Skeletal muscle satellite cell (primary cell): ENCODE results near the gene TTLL5.

Experiments used
- H3K27me3 ChIP-seq: 2 replicates; pipeline ENCODE4 v1.7.0; 2013; ENCODE audit warnings: low read length; ENCODE audit not compliant: control insufficient read depth, insufficient read depth
- H3K36me3 ChIP-seq: 2 replicates; pipeline ENCODE4 v1.7.0; 2013; ENCODE audit warnings: mild to moderate bottlenecking, control low read depth, low read length; ENCODE audit not compliant: insufficient read depth
- H3K4me1 ChIP-seq: 2 replicates; pipeline ENCODE4 v1.7.0; 2013; ENCODE audit warnings: low read length; ENCODE audit not compliant: control insufficient read depth, insufficient read depth
- H3K4me2 ChIP-seq: 2 replicates; pipeline ENCODE4 v1.7.0; 2013; ENCODE audit warnings: mild to moderate bottlenecking, low read length
- H3K4me3 ChIP-seq: 2 replicates; pipeline ENCODE4 v1.7.0; 2013; ENCODE audit warnings: low read length
- H3K9ac ChIP-seq: 2 replicates; pipeline ENCODE4 v1.7.0; 2013; ENCODE audit warnings: mild to moderate bottlenecking, low read depth, low read length, moderate library complexity
- H3K9me3 ChIP-seq: replicated peaks from 2 replicates; pipeline ENCODE4 v1.7.0; 2013; ENCODE audit warnings: mild to moderate bottlenecking, control low read depth, low read length

Gene TTLL5

DNA sequence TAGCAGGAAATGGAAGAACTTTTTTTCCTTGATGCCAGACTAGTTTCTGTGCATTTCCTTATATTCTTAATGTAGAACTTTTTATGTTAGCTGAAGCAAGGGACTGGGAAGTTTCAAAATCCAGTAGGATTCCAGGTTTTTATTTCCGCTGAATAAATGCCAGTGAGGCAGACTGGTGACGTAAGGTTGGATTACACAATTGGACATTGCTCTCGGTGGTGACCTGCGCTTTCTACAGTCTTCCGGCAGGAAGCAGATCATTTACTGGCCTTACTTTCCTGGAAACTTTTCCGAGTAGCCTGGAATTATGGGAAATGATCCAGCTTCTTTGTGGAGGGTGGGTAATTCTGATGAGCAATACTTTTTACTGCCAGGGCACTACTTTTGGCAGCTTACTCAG is 328.1 kb downstream of the TTLL5 start:
- H3K9ac ChIP-seq: peak overlapping the region; percentile 22
- peaks cover 10% of the 10 kb centered on the region for H3K36me3 ChIP-seq
- H3K4me3 ChIP-seq: no peak overlapping the region
- peak overlapping the region; percentile 28 for H3K4me2 ChIP-seq
- peaks cover 25% of the 10 kb centered on the region for H3K4me1 ChIP-seq
- no peaks in the 10 kb centered on the region for H3K9me3 ChIP-seq
- no peaks in the 10 kb centered on the region for H3K27me3 ChIP-seq

DNA sequence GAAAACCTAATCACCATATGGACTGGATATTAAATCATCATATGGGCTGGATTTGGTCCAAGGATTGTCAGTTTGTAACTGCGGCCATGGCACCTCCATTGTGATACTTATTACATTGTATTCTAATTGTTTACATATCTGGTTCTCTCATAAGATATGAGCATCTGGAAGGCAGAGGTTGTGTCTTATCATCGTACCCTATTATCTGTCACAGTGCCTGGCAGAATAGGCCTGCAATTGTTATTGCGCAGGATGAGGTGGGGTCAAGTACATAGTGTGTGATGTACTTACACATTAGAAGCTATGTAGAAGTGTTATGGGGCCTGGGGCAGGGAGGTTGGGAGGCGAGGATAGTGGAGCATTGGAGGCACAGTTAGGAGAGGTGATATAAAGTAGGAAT is 329.3 kb downstream of the TTLL5 start:
- no peak overlapping the region for H3K4me2 ChIP-seq
- peaks cover 10% of the 10 kb centered on the region for H3K36me3 ChIP-seq
- H3K9me3 ChIP-seq: no peaks in the 10 kb centered on the region
- no peak overlapping the region for H3K4me3 ChIP-seq
- no peak overlapping the region for H3K9ac ChIP-seq
- H3K27me3 ChIP-seq: no peaks in the 10 kb centered on the region
- peaks cover 33% of the 10 kb centered on the region for H3K4me1 ChIP-seq

DNA sequence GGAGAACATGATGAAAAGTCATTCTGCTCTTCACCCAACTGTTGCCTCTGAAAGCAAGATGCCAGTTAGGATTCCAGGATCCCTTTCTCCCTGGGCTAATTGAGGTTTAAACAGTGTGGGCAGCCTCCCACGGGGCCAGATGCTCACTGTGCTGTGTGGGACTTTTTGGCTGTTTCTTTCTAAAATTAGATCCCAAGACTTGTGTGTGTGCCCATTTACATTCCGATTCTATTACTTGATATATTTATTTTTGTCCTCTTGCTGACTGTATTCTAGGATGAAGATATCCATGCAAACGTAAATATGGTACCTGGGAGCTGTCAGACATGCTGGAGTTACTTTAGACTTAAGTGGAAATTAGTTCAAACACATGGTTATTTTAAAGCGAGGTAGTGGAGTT is 330.7 kb downstream of the TTLL5 start:
- Histone ChIP-seq H3K4me2 (no peak overlapping the region), H3K9ac (no peak overlapping the region), H3K4me1 (peaks cover 40% of the 10 kb centered on the region), H3K36me3 (peaks cover 15% of the 10 kb centered on the region), H3K4me3 (no peak overlapping the region), H3K27me3 (no peaks in the 10 kb centered on the region), H3K9me3 (no peaks in the 10 kb centered on the region)

DNA sequence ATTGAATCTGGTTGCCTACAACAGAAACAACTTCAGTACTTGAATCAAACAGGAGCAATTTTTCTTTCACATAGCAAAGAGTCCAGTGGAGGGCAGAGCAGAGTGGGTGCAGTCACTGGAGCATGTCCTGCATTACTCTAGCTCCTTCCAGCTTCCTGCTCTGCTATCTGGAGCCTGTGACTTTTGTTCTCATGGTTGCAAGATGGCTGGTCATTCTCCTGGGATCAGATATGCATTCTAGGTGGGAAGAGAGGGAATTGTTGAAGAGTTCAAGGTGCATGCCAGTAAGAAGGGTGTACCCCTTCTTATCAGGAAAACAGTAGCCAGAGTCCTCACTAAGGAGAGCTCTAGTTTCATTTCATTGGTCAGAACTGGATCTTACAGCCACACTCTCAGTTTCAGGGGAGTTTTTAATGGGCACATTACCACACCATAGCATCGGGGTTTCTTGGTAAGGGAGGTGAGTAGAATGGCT is 332.6 kb downstream of the TTLL5 start:
- Histone ChIP-seq H3K4me3 (no peak overlapping the region), H3K36me3 (peaks cover 30% of the 10 kb centered on the region), H3K9ac (no peak overlapping the region), H3K4me2 (no peak overlapping the region), H3K4me1 (peaks cover 38% of the 10 kb centered on the region), H3K27me3 (no peaks in the 10 kb centered on the region), H3K9me3 (no peaks in the 10 kb centered on the region)

DNA sequence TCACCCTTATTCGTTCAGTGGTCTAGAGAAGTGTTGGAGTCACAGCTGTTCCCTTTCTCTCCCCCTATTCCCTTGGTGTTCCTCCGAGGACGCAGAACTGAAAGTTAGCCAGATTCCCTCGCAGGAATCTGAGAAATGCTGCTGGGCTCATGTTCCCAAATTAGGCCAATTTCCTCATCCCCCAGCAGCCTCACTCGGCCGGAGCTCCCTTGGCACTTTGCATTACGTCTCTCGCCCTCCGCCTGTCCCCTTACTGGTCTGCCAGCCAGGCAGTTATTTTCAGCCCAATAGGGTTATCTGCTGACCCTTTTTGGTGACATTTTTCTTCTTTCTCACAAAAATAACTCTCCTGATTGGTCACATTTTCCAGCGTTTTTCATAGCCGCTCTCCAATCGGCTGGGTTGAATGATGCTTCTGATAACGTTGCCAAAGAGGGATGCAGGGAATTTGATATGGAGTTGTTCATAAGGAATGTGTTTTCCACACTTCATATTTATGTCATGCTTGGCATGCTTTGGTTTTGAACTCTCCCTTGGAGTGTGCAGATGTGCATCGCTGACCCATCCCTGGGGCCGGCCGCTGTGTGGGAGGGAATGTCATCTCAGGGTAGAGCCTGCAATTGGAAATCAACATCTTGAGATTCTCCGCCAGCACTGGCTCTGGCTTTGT is 334.5 kb downstream of the TTLL5 start:
- peaks cover 30% of the 10 kb centered on the region for H3K36me3 ChIP-seq
- peak overlapping the region; percentile 63 for H3K4me2 ChIP-seq
- no peaks in the 10 kb centered on the region for H3K27me3 ChIP-seq
- H3K4me1 ChIP-seq: peaks cover 26% of the 10 kb centered on the region
- H3K4me3 ChIP-seq: peak overlapping the region; percentile 53
- no peaks in the 10 kb centered on the region for H3K9me3 ChIP-seq
- H3K9ac ChIP-seq: peak overlapping the region; percentile 44

DNA sequence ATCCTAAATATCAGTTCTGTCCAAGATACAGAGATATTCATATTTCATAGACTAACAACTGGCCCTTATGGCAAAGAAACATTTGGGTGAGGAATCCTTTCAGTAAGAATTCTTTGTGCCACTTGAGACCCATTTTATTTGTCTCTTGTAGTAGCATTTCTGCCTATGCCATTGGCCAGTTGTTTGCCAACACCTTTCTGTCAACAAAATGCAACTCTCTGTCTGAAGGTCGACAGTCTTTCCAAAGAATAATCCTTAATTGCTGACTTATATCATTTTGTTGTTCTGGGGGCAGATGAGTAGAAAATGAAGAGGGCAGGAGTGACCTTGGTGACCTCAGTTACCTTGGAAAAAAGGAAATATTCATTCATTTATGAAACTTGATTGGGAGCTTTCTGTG is 335.4 kb downstream of the TTLL5 start:
- Histone ChIP-seq H3K4me3 (no peak overlapping the region), H3K4me2 (no peak overlapping the region), H3K4me1 (peaks cover 24% of the 10 kb centered on the region), H3K27me3 (no peaks in the 10 kb centered on the region), H3K36me3 (peaks cover 38% of the 10 kb centered on the region), H3K9ac (peak overlapping the region; percentile 44), H3K9me3 (no peaks in the 10 kb centered on the region)

DNA sequence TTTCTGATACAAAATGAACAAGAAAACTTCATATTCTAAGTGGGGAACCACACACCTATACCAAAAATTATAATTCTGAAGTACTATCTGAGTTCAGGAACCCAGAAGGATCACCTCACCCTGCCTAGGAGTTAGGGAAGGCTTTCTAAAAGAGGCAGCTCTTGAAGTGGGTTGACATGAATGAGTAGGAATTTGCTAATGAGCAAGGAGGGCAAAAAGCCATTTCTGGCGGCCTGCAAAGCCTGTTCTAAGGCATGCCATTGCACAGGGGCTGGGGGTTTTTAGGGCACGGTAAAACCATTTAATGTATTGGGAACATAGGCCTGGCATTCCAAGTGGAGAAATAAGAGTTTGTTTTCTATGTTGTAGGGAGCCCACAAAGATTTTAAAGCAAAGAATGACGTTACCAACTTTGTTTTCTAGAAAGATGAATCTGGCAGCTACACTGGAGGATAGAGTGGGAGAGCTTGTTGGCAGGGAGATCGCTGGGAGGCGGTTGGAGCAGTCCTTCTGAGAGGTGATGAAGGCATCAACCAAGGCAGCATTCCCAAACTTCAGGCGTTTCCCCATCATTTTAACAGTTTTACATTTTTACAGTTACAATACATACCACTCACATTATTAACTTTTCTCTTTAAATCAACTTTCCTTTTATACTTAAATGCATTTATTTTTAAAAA is 338.6 kb downstream of the TTLL5 start:
- Histone ChIP-seq H3K36me3 (peaks cover 53% of the 10 kb centered on the region), H3K9me3 (no peaks in the 10 kb centered on the region), H3K9ac (no peak overlapping the region), H3K27me3 (no peaks in the 10 kb centered on the region), H3K4me3 (no peak overlapping the region), H3K4me2 (no peak overlapping the region), H3K4me1 (peaks cover 19% of the 10 kb centered on the region)

DNA sequence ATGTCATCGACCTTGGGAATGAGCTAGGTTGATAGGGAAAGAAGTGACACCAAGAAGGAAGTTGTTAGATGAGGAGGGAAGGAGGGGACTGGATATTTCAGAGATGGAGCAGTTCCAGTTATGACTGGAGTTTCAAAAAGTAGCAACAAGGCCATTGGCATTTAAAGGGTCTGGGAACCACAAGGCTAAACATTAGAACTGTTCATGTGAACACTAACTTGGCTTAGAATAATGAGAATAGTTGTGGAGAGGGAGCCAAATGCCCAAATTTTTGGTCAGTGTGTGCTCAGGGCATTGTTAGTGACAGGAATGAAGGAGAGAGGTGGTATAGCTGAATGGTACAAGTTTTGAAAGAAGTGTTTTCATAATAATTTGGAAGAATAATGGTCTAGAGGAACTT is 341.3 kb downstream of the TTLL5 start:
- peaks cover 2% of the 10 kb centered on the region for H3K4me1 ChIP-seq
- peaks cover 64% of the 10 kb centered on the region for H3K36me3 ChIP-seq

More for the DNA sequence above, 341.3 kb downstream of the TTLL5 start:
- no peaks in the 10 kb centered on the region for H3K27me3 ChIP-seq
- no peak overlapping the region for H3K4me2 ChIP-seq
- H3K9ac ChIP-seq: no peak overlapping the region
- H3K4me3 ChIP-seq: no peak overlapping the region
- no peaks in the 10 kb centered on the region for H3K9me3 ChIP-seq
